Measurements from ENCODE around the gene RAD17.
"Not testable (repeated sequence)": the region's sequence is repeated elsewhere in the genome, so short reads cannot be mapped to it uniquely, and the experiment has no call there.

The RAD17 gene

DNA sequence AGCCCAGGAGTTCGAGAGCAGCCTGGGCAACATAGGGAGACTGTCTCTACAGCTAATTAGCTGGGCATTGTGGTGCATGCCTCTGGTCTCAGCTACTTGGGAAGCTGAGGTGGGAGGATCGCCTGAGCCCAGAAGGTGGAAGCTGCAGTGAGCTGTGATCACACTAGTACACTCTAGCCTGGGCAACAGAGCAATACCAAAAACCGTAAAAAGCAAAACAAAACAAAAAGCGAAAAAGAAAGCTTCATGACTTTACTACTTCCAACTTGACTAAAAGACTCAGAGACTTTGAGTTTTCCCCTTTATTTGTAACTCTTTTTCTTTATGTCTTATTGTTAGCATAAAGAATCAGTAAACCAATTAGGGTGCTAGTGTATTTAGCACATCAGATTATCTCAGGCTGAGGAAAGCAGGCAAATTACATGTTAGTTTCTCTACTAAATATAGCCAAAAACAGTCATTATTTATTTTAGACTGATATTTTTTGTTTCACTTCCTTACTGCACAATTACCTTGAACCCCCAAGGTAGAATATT, 5.4 kb downstream of the RAD17 start:
- DNase-seq = no peak

GRCh38 chr5:69378376-69378775, 8.8 kb downstream of the RAD17 start:
- no peak for DNase-seq

DNA sequence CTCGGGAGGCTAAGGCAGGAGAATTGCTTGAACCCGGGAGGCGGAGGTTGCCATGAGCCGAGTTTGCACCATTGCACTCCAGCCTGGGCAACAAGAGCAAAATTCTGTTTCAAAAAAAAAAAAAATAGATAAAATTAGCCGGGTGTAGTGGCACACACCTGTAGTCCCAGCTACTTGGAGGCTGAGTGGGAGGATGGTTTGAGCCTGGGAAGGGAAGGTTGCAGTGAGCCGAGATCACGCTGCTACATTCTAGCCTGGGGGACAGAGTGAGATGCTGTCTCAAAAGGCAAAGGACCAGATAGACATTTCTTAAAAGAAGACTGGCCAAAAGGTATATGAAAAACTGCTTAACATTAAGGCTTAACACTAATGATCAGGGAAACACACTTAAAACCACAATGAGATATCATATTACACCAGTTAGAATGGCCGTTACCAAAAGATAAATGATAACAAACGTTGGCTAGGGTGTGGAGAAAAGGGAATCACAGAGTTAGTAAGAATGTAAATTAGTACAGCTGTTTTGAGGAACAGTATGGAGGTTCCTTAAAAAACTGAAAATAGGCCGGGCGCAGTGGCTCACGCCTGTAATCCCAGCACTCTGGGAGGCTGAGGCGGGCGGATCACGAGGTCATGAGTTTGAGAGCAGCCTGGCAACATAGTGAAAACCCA, 35.2 kb downstream of the RAD17 start:
- no peak for DNase-seq

- DNase-seq = peak; percentile 81
Measured at GRCh38 chr5:69414885-69415583, 45.4 kb downstream of the RAD17 start, which contains the start of gene MARVELD2. Gene MARVELD2, plus strand, starts transcription at chr5:69415116. Its CDS starts 4,270 bp downstream, at chr5:69419386.

- DNase-seq = peak; percentile 34
Measured at GRCh38 chr5:69415584-69415958, 46.0 kb downstream of the RAD17 start.

- no peak for DNase-seq
Measured at GRCh38 chr5:69416180-69416579, 46.6 kb downstream of the RAD17 start.

GRCh38 chr5:69416699-69417098, 47.1 kb downstream of the RAD17 start:
- no peak for DNase-seq

DNA sequence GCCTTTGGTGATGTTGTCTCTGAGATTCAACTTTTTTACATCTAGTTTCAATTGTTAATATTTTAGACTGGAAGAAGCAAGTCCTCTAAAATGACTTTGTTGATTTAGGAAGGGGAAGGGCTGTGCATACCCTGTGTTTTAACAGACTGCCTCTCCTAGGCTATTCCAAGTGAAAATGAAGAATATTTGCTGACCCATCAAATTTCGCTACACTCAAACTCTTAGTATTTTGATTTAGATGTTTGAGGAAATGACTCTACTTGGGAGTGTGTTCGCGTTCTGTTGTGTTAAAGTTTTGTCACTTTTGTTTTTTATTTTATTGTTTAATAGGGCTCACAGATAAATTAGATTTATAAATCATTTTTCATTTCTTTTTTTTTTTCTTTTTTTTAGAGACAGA, 48.9 kb downstream of the RAD17 start:
- DNase-seq = no peak

DNA sequence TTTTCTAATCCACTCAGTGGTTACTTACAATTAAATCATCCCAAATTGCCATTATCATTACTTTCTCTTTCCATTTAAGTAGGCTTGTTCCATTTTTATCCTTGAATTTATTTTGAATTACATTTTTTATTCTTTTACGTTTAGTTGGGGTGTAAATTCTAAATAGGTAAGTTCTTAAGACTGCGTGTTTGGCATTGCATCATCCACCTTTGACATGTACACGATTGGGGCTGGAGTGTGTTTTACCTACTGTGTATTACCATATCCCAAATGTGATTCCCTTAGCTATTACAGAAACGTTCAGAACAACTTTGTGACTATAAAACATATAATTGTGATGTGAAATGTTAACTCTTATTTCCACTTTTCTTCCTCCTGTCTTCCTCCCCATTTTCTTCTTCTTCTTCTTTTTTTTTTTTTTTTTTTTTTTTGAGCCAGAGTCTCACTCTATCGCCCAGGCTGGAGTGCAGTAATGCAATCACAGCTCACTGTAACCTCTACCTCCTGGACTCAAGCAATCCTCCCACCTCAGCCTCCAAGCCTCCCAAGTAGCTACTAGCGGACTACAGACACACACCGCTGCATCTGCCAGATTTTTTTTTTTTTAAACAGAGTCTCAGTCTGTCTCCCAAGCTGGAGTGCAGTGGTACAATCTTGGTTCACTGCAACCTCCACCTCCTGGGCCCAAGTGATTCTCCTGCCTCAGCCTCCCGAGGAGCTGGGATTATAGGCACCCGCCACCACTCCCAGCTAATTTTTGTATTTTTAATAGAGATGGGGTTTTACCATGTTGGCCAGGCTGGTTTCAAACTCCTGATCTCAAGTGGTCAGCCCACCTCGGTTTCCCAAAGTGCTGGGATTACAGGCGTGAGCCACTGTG, 62.0 kb downstream of the RAD17 start:
- DNase-seq = no peak

DNA sequence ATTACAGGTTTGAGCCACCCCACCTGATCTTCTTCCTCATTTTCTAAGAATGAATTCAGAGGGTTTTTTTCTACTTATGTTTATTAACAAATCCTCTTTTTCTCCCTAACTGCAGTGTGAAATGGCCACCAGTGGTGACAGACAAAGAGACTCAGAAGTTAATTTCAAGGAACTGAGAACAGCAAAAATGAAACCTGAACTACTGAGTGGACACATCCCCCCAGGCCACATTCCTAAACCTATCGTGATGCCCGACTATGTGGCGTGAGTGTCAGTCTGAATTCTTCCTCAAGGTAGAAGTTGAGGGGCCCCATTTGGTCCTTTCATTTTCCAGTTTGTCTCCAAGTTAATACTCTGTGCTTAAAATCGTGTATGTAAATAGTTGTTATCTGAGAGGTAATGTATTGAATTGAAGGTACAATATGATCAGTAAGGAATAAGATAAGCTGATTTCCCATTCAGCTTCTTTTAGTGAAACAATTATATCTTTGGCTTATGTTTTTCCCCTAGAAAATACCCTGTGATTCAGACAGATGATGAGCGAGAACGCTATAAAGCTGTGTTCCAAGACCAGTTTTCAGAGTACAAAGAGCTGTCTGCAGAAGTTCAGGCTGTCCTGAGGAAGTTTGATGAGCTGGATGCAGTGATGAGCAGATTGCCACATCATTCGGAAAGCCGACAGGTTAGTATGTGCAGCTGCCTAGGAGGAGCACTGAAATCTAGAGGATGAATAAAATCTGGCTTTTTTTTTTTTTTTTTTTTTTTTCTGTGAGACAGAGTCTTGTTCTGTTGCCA, 63.0 kb downstream of the RAD17 start:
- no peak for DNase-seq

DNA sequence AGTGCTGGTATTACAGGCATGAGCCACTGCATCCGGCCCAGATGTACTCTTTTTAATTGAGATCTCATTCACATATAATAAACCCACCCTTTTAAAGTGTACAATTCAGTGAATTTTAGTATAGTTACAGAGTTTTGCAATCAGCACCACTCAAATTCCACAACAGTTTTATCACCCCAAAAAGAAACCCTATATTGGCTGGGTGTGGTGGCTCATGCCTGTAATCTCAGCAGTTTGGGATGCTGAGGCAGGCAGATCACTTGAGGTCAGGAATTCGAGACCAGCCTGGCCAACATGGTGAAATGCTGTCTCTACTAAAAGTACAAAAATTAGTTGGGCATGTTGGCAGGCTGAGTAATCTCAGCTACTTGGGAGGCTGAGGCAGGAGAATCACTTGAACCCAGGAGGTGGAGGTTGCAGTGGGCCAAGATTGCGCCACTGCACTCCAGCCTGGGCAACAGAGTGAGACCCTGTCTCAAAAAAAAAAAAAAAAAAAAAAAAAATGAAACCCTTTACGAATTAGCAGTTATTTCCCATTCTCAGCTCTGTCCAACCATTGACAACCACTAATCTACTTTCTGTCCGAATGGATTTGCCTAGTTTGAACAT, 65.8 kb downstream of the RAD17 start:
- DNase-seq = not testable (repeated sequence)

GRCh38 chr5:69444127-69444754, 74.6 kb downstream of the RAD17 start:
- DNase-seq = no peak

DNA sequence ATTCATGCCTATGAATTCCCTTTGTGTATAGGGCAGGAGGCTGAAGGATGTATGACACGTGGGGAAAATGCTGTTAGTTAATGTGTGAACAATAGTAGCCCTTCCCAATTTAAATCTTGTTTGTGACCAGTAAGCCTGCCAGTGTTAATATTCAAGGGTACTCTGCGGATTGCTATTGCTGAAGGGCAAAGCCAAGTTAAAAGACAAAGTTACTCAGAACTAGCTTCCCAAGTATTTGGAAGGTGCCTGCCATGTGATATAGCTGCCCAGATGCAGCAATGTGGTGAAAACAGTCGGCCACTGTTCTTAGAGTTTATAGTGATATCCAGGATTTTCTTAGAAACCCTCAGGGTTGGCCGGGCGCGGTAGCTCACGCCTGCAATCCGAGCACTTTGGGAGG, 79.9 kb downstream of the RAD17 start:
- DNase-seq = no peak

- DNase-seq = no peak
Measured at GRCh38 chr5:69450116-69450515, 80.5 kb downstream of the RAD17 start.

DNA sequence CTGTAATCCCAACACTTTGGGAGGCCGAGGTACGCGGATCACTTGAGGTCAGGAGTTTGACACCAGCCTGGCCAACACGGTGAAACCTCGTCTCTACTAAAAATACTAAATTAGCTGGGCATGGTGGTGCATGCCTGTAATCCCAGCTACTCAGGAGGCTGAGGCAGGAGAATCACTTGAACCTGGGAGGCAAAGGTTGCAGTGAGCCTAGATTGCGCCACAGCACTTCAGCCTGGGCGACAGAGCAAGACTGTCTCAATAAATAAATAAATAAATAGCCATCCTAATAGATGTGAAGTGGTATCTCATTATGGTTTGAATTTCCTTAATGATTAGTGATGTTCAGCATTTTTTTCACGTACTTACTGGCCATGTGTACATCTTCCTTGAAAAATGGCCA, 80.9 kb downstream of the RAD17 start:
- not testable (repeated sequence) for DNase-seq

DNA sequence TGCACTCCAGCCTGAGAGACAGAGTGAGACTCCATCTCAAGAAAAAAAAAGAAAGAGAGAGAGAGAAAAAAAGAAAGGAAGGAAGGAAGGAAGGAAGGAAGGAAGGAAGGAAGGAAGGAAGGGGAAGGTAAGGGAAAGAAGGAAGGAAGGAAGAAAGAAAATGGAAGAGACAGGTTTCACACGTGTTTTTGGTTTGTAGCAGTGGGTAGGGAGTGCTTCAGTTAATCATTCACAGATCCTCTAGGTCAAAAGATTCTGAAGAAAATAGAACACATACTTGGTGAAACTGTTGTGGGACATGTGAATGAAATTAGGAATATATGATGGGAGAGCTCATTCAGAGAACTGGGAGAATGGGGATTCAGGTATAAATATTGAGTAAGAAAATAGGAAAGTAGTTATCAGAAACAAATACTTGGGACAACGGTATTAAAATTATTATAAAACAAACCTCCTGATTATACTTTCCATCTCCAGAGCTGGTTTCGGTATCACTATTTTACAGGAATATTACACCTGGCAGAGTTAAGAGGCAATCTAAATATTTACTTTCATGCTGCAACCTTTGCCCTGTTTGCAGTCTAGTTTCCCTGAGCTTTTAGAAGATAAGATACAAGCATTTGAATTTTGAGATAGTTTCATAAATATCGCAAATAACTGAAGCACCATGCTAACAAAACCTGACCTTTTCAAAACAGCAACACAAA, 82.5 kb downstream of the RAD17 start:
- no peak for DNase-seq

DNA sequence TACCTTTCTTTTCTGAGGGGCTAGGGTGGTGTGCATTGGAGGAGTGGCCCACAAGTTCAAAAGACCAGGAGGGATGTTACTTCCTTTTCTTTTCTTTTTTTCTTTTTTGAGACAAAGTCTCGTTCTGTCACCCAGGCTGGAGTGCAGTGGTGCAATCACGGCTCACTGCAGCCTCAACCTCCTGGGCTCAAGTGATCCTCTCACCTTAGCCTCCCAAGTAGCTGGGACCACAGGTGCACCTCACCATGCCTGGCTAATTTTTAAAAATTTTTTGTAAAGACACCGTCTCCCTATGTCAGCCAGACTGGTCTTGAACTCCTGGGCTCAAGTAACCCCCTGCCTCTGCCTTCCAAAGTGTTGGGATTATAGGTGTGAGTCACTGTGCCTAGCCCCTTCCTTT, 83.9 kb downstream of the RAD17 start:
- DNase-seq = not testable (repeated sequence)

- DNase-seq = no peak
Measured at GRCh38 chr5:69454460-69455249, 85.0 kb downstream of the RAD17 start.

- DNase-seq = not testable (repeated sequence)
Measured at GRCh38 chr5:69455428-69455988, 85.9 kb downstream of the RAD17 start.

GRCh38 chr5:69462170-69462569, 92.6 kb downstream of the RAD17 start:
- no peak for DNase-seq
